PC-3 (cell line): ENCODE data around the gene HSFX4.

Experiments used
- CTCF ChIP-seq: fragments of 300-600 bp; sonication (generic); conservative IDR thresholded peaks from 2 replicates; pipeline ENCODE4 v1.5.1; 2017; ENCODE audit warnings: antibody characterized with exemption, low read depth, mild to moderate bottlenecking, low read length
- EZH2 ChIP-seq: fragments of 300-600 bp; sonication (generic); IDR thresholded peaks from one replicate; pipeline ENCODE4 v1.6.1; 2017; ENCODE audit warnings: antibody characterized with exemption, mild to moderate bottlenecking, low read length; ENCODE audit not compliant: unreplicated experiment

GRCh38 chrX:149881081-149881711, 48.2 kb upstream of the HSFX4 start, which contains the start of gene MAGEA8:
- TF ChIP-seq EZH2 (no peak), CTCF (peak; percentile 32; the same call in 1 of the 2 replicates)
